Mucosa of descending colon (tissue), 3 donors: ENCODE results near the gene HAUS2. TPM values are rescaled to one million over a fixed set of nuclear protein-coding genes. Genes with fewer than 3 reads are reported as not detected.
A peak's percentile ranks its signal among the peaks of the same experiment; 100 is the strongest.
"Not testable (repeated sequence)": the region's sequence is repeated elsewhere in the genome, so short reads cannot be mapped to it uniquely, and the experiment has no call there.

ENCODE experiments used
- ATAC-seq: fragments of 200-7000 bp; cut with Tn5 transposase; one replicate; pipeline ENCODE4 v1.9.1; 2020; ENCODE audit warnings: mild to moderate bottlenecking, moderate library complexity
- DNase-seq, 3 donors: peaks; one replicate each; pipeline ENCODE4 v3.0.0-alpha.2; 2020
- H3K36me3 ChIP-seq: fragments of 200-600 bp; one replicate; pipeline ENCODE4 v1.8.0; 2021; ENCODE audit warnings: low read depth, mild to moderate bottlenecking
- H3K4me1 ChIP-seq: fragments of 200-600 bp; one replicate; pipeline ENCODE4 v1.8.0; 2021; ENCODE audit warnings: low read depth, mild to moderate bottlenecking
- H3K4me3 ChIP-seq: fragments of 200-600 bp; one replicate; pipeline ENCODE4 v1.8.0; 2021; ENCODE audit warnings: mild to moderate bottlenecking
- H3K9me3 ChIP-seq: fragments of 200-600 bp; one replicate; pipeline ENCODE4 v1.8.0; 2021; ENCODE audit warnings: mild to moderate bottlenecking
- intact Hi-C, 2 donors: fragments of 100-400 bp; cut with DNase I in 1 of 2; cut with micrococcal nuclease in 1 of 2; formaldehyde crosslinking; loops; one replicate each; pipeline versions ENCODE4 v1.11.0 to v1.11.1; 2022; cut with DNase I, micrococcal nuclease
- total RNA-seq, 3 donors: library from RNA; stranded (reverse); fragmentation: NEBNext Ultra II Directional in 2 of 3; extraction: Animal tissue kit (Norgen Biotek cat#: 25700) in 2 of 3; gene quantifications; one replicate each; pipeline versions ENCODE4 v1.2.1 to v1.2.4, GENCODE V29; 2021 to 2023
- TF ChIP-seq, protein P1 (sequence below): fragments of 200-600 bp; IDR thresholded peaks from one replicate; pipeline ENCODE4 v1.8.0; 2022; ENCODE audit warnings: antibody characterized with exemption, mild to moderate bottlenecking
- donor health status: DM: no; HTN: no; CAD: no; lungs with moderate emphysema.
- donor health status: DM: no; HTN: no; CAD: no.
- donor health status: DM: no; HTN: yes; CAD: no.

Gene HAUS2
- total RNA-seq, 3 donors from 2014 or later, result 11.7 to 16.5 (median 13.4) TPM

DNA sequence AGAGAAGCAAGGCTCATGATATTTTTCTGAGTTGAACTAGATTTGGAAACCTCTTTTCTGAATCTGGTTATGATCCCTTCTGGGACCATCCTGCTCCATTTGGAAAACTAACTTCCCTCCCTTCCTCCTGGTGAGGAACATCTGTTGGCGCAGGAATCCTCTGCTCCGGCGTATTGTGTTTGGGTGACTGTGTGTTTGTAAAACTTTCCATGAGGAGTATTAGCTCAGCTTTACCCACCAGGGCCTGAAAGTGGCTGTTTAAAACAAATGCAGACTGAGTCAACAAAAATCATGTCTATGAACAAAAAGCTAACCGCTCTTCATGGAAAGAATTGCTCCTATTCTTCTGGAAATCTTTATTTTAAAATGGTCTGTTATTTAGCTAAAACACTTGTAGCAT is 44.5 kb downstream of the HAUS2 start:
- TF ChIP-seq, protein P1, sequence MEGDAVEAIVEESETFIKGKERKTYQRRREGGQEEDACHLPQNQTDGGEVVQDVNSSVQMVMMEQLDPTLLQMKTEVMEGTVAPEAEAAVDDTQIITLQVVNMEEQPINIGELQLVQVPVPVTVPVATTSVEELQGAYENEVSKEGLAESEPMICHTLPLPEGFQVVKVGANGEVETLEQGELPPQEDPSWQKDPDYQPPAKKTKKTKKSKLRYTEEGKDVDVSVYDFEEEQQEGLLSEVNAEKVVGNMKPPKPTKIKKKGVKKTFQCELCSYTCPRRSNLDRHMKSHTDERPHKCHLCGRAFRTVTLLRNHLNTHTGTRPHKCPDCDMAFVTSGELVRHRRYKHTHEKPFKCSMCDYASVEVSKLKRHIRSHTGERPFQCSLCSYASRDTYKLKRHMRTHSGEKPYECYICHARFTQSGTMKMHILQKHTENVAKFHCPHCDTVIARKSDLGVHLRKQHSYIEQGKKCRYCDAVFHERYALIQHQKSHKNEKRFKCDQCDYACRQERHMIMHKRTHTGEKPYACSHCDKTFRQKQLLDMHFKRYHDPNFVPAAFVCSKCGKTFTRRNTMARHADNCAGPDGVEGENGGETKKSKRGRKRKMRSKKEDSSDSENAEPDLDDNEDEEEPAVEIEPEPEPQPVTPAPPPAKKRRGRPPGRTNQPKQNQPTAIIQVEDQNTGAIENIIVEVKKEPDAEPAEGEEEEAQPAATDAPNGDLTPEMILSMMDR, result no peak
- Histone ChIP-seq H3K4me3 (no peak overlapping the region), H3K9me3 (no peaks in the 10 kb centered on the region), H3K4me1 (peaks cover 11% of the 10 kb centered on the region), H3K36me3 (no peaks in the 10 kb centered on the region)
- ATAC-seq, result peak; percentile 16
- intact Hi-C loops, result no loop called here
- DNase-seq, result no peak

DNA sequence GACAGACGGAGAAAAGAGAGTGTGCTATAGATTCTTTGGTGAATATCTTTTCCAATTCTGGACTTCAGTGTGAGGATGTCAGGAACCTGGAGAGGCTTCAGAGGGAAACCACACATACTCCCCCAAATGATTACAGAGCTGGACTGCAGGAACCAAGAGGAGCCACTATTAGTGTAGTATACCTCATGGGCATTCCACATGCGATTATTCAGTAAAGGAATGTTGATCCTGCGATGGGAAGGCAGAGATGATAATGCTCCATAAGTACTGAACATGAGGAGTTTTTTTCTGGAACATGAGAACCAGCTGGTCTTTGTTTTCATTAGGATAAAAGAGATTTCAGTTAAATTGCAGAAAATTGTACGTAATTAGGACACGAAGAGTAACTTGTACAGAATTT is 45.5 kb downstream of the HAUS2 start:
- DNase-seq, result no peak
- ATAC-seq, result no peak
- TF ChIP-seq, protein P1, result no peak
- Histone ChIP-seq H3K4me3 (no peak overlapping the region), H3K9me3 (no peaks in the 10 kb centered on the region), H3K36me3 (no peaks in the 10 kb centered on the region), H3K4me1 (peaks cover 11% of the 10 kb centered on the region)
- intact Hi-C loops, result no loop called here

DNA sequence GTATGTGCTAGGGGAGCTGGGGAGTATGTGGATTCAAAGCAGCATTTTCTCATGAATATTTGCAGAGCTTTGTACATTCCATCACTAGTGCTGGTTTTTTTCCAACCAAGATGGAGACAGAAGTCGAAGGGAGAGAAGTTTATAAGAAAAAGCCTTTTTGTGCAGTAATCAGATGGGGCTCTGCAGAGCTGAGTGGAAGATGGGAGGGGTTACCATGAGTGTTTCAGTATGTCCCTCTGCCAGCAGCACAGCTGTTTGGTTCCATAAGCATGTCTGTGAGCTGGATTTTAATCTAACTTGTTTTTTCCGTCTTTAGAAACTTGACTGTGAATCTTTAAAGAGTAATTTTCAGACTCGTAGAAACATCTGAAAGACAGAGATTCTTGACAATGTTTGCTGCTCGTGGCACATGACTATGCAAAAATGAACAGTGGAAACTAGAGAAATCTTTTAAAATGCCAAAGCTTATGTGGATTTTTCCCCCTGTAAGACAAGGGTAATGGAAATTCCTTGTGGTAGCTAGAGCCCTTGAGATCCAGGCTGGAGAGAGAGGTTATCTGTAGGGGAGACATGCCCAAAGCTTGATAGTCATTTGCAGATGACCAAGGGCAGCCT is 47.1 kb downstream of the HAUS2 start:
- DNase-seq, result peak in 1 of 3 donors; percentile 43
- Histone ChIP-seq H3K9me3 (no peaks in the 10 kb centered on the region), H3K4me1 (peaks cover 11% of the 10 kb centered on the region), H3K36me3 (no peaks in the 10 kb centered on the region), H3K4me3 (no peak overlapping the region)
- no peak for ATAC-seq
- intact Hi-C loops, result no loop called here
- TF ChIP-seq, protein P1, result no peak

DNA sequence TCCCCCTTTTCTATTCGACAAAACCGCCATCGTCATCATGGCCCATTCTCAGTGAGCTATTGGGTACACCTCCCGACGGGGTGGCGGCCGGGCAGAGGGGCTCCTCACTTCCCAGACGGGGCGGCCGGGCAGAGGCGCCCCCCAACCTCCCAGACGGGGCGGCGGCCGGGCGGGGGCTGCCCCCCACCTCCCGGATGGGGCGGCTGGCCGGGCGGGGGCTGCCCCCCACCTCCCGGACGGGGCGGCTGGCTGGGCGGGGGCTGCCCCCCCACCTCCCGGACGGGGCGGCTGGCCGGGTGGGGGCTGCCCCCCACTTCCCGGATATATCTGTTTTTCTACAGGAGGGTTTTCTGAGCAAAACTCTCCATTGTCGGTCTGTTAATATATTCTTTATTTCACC is 52.7 kb downstream of the HAUS2 start:
- DNase-seq, ATAC-seq, H3K4me1 ChIP-seq, intact Hi-C loops, H3K4me3 ChIP-seq, H3K9me3 ChIP-seq, H3K36me3 ChIP-seq: not testable (repeated sequence)

DNA sequence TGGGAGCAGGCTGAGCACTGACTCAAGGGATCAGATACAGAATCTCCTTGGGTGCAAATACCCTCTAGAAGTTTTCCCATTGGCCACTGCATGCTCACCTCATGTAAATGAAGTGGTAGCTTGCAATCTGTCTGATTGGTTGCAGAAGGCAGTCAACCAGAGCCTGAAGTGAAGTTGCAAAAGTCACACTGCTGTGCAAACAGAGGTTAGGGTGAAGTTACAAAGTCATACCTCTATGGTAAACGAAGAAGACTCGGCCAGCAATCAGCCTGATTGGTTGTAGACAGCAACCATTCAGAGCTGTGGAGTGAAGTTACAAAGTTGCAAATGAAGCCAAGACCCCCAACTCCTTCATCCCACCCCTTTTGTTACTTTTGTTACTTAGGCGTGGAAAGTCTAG is 53.9 kb downstream of the HAUS2 start:
- H3K4me3 ChIP-seq, result no peak overlapping the region
- DNase-seq, result no peak
- intact Hi-C loops, result no loop called here
- ATAC-seq, result no peak
- no peaks in the 10 kb centered on the region for H3K36me3 ChIP-seq
- H3K9me3 ChIP-seq, result no peaks in the 10 kb centered on the region
- H3K4me1 ChIP-seq, result peaks cover 3% of the 10 kb centered on the region
- TF ChIP-seq, protein P1, result no peak

DNA sequence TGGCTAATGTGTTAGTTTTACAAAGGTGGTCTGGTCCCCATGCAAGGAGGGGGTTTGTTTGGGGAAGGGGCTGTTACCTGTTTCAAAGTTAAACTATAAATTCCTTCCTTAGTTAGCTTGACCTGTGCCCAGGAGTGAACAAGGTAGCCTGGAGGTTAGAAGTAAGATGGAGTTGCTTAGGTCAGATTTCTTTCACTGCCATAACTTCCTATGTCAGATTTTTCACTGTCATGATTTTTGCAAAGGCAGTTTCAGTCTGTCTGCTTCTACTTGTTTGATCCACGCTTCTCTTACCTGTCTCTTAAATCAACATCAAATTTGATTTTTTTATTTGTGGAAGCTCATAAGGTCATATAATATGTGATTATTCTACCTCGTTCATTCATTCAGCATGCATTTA is 55.3 kb downstream of the HAUS2 start:
- H3K36me3 ChIP-seq, result no peaks in the 10 kb centered on the region
- TF ChIP-seq, protein P1, result no peak
- H3K4me1 ChIP-seq, result peaks cover 3% of the 10 kb centered on the region
- DNase-seq, result no peak
- no peaks in the 10 kb centered on the region for H3K9me3 ChIP-seq
- ATAC-seq, result no peak
- intact Hi-C loops, result no loop called here
- no peak overlapping the region for H3K4me3 ChIP-seq
